DMS153 treated with DMSO at 0.1 percent for 48 hours (cell line): ENCODE results near the gene ZNF804B.

Source experiments
- DNase-seq: peaks from one replicate; lab custom pipeline; 2025; ENCODE audit not compliant: unreplicated experiment; lab: John Stamatoyannopoulos, UW

The ZNF804B gene

DNA sequence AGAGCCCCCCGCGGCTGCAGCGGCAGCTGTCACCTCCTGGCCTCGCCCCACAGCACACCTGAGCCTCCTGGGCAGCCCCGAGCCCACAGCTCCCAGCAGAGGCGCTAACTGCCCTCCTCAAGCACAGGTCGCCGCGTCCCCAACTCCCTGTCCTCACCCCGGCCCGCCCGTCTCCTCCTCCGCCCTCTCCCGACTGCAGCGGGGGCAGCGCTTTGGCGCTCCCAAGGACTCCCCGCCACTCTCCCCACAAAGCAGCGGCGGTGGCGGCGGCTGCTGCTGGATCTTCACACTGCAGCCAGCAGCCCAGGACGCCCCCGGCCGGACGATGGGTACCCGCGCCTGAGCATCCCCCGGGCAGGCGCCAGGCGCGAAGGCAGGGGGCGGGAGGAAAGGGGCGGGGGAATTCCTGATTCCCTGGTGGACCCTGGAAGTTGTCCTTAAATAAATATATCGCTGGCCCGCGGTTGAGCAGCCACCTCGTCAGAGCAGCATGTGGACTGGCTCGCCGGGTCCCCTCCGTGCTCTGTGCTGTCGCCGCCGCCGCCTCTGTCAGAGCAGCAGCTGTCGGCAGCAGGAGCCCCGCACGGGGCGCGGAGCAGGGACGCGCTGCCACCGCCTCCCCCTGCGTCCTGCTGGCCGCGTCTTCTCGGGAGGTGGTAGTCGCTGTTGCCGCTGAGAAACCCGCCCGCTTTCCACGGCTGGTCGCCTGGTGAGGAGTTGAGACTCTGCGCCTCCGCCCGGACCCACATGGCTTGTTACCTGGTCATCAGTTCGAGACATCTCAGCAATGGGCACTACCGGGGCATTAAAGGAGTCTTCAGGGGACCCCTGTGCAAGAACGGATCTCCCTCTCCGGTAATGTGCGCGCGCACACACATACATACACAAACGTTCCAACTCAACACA lies at the start of gene ZNF804B:
TSS of gene ZNF804B (plus strand) at position 471 of the 906 bp plus-strand sequence. CDS start at position 748, 277 bp downstream.
- DNase-seq: no peak

DNA sequence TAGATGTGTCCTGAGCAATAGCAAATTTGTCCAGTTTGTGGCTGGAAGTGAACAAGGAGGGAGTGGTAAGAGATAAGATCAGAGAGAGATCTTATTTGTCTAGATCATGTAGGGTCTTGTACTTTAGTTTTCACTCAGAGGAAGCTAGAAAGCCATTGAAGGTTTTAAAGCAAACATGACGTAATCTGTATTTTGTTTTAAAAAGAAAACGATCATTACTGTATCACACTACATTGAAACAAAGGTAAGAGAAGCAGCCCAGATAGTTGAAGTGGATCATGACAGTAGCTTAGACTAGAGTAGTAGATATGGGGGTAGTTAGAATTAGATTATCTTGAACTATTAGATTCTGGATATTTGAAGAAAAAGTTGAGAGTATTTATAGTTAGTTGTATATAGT lies 23.6 kb upstream of the ZNF804B start:
- no peak for DNase-seq

DNA sequence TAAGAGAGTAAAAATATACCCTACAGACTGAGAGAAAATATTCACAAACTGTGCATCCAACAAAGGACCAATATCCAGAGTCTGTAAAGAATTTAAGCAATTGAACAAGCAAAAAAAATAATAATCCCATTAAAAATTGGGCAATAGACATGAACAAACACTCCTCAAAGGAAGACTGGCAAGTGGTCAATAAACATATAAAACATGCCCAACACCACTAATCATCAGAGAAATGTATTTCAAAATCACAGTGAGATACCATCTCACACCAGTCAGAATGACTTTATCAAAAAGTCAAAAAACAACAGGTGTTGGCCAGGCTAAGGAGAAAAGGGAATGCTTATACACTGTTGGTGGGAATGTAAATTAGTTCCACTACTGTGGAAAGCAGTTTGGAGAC lies 21.9 kb upstream of the ZNF804B start:
- no peak for DNase-seq

DNA sequence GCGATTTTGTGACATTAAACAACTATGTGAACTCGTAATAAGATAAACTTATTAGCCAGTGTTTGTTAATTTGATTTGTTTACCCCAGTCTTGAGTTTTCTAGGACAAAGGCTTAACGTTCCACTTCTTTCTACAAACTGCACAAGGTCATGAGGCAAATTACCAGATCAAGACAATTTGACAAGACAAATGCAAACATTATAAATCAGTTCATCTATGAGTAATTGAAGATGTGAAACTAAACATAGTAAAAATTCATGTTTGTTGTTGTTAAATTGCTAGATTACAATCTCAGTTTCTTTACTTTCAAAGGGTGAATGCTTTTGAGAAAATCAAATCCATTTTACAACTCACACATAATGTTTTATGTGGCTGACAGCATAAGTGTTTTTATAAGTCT lies 13.4 kb upstream of the ZNF804B start:
- DNase-seq: no peak

DNA sequence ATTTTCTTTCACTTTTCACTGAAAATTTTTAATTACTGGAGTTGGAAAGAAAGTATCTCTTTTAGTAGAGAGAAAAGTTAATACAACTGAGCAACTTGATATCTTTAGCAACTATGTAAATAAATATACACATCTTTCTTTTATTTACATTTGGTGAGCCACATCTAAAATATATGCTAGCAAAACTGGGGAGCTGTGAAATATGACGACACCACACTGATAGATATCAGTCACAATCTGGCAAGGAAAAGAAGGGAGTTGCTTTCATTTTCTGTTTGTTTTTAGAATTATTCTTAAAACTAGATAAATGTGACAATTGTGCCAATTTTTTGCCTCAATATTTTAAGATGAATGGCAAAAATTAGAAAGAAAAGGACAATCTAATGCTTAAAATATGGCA lies 2.7 kb upstream of the ZNF804B start:
- no peak for DNase-seq

DNA sequence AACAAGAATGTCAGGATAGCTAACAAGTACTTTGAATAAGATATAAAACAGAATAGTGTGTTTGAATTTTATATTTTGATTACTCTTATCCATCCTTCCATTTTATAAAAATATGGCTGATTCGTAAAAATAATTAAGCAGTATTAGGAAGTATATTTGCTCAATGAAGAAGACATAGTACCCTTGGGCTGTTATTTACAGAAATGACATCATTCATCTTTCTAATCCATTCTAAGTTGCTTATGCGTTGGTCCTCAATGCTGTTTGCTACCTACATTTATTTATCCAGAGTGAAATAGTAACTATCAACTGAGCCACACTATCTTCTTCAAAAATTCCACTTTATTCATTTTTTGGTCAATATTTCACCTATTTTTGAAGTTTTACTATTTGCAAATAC lies 2.1 kb upstream of the ZNF804B start:
- DNase-seq: no peak

DNA sequence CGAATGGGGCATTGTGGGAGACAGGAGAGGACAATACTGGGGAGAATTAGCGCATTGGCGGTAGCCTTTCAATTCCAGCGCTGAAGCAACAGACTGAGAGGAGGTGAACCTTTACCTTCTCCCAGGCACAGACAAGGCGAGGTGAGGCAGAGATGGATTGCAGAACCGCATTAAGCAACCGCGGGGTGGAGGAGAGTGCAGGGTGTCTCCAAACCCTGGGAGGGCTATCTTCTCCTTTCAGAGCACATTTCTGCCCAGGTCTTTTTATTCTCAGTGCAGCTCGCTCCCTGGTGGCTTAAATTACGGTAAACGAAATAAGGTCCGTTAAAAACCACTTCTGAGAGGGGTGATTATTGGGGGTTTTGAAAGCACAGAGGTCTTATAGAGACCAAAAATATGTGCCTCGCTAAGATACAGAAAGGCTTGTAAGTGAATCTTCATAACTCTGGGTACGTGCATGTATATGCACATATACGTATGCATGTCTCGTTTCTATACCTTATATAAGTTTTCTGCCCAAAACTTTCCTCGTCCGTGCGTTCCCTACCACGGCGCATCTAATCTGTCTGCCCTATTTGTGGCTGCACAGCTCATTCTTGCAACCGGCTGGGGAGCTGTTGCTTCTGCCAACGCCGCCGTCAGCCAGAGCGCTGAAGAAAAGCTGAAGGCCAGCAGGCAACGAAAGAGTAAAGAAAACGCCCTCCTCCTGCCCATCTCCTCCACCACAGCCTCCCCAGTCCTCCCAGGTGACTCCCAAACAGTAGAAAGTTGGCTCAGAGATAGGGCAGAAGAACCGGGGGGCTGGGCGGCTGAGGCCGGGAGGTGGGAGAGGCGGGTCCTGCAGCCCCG lies 895 bp upstream of the ZNF804B start:
- DNase-seq: no peak

DNA sequence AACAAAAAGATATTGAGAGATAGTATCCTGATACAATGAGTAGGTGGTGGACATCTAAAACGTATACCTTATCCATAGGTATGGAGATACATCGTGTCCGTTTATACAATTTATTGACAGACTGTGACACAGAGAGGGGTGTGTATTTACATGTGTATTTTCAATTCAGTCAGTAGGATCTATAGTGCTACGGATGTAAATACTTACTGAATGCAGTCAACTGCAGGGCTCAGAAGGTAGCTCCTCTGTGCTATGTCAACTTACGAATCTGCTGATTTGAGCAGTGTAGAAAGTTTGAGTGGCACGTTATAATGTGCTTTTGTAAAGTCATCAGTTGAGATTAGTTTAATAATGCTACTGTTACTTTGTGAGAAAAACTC lies 626 bp downstream of the ZNF804B start:
- DNase-seq: no peak

DNA sequence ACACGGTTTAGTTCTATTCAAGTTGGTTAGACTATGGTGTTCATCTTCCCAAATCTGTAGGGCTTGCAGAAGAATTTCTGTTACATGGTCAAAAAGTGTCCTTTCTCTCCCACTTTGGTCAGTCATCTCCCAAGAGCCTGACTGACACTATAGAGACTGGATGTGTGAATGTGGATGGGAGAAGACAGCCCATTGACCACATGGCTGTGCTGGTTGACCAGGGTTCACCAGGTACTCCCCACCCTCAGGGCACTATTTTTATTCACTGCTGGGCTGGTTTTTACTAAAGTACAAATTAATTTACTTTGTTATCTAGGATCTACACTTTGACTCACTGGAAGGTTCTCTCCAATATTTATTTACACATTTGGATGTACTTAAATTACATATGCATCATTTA lies 2.3 kb downstream of the ZNF804B start:
- DNase-seq: no peak

DNA sequence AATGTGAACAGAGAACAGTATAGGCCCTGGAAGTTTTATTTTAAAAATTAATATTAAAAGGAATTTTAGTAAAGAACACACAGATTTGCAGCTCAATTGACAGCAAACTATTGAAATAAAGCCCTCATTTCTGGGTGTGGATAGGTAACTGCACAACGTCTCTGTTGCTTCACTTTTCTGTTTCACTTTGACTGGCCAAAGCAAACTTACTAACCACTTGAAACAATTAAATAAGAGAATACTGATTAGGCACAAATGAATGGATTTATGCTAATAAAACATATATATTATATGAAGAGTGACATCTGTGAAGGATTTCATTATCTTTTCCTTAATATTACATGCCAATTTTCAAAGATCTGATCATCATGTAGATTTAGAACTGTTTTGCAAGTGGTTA lies 11.9 kb downstream of the ZNF804B start:
- no peak for DNase-seq

DNA sequence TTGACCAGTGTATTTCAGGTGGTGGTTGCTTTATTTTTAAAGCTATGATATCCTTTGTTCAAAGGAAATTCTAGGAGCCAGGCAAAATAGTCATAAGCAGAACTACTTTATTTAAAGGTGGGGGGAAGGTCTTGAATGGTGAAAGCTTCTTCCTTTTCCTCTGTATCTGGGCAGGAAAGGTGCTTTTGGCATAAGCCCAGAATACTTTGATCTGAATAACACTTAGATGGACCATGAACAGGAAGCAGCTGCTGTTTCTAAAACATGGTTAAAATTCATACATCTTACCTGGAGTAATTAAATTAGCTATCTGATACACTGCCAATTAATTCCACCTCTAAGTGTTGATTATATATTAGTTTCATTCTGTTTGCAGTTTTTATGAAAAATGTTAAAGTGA lies 13.3 kb downstream of the ZNF804B start:
- DNase-seq: no peak

DNA sequence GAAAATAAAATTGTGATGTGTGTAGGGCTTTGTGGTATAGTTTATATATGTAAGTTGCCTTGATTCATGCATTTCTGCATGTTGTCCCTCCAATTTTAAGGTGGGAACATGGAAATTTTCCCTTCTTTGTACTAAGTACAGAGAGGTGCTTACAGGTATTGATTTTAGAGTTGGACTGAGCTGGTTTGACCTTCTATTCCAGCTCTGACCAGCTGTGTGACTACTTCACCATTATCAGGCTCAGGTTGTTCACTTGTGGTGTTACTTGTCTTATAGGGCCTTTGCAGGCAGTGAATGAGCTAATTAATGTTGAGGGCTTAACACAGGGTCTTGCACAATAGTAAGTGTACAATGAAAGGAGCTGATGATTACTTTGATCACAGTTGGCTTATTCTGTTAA lies 16.3 kb downstream of the ZNF804B start:
- DNase-seq: no peak

DNA sequence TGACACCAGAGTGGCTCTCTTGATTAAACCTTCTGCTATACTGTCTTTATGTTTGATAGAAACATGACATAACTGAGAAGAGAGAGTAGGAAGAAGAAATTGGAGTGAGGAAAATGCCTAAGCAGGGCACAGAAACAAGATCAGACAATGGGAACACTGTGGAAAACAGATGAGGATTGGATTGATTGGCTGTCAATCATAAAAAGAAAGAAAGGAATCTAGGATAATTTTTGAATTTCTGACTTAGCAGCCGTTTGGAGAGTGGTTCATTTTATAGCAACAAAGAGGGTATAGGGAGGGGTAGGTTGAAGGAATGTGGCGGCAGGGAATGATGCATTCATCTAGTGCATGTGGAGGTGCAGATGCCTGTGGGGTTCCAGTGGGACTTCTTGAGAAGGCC lies 28.3 kb downstream of the ZNF804B start:
- DNase-seq: no peak

DNA sequence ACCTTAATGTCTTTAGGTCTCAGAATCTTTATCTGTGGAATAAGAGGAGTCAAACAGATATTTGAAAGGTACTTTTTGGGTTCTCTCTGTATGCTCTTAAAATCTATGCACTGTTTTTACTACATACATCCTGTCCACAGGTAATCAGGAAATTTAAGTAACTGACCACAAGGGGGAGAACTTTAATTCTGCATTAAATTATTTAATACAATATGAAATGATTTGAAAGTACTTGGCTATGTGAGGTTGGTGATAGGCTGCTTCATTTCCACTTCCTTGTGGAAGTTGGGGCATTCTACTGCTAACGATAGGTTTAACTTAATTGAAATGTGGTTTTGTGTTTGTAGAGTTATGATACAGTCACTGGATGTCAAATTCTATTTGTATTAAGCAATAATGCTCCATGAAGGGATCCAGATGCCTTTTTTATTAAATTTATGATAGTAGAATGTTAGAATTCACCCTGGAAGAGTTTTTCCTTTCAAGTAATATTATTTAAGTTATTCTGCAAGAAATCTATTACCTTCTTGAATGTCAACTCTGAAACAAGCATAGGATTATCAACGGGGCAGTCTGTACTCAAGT lies 30.1 kb downstream of the ZNF804B start:
- peak; percentile 1 for DNase-seq

DNA sequence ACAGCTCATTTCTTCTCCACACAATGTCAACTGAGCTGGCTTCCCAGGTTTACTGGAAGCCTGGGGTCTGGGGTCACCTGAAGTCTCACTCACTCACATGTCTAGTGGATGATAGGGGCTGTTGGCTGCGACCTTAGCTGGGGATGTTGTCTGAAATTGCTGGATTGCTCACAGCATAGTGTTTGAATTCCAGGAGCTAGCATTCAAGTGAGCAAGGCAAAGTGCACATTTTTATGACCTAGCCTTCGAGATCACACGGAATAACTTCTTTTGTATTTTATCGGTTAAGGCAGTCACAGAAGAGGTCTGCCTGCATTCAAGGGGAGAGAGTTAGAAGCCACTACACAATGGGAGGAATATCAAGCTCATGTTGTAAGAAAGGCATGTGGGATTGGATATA lies 32.4 kb downstream of the ZNF804B start:
- DNase-seq: no peak

DNA sequence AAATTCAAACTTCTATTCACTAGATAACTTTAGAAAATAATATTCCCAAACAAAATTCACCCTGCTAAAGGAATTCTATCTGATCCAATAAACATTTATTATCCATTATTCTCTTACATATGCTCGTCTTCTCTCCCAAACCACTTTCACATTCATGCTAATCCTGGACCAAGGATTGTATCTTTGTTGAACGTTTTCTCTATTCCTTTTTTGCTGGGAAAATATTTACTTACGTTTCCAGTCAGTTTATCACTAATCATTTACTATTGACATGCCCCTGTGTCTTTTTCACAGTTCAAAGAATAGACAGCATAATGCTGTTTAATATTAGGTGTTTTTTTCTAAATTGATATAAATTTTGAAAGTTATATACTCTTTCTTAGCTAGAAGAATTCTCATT lies 32.9 kb downstream of the ZNF804B start:
- no peak for DNase-seq

DNA sequence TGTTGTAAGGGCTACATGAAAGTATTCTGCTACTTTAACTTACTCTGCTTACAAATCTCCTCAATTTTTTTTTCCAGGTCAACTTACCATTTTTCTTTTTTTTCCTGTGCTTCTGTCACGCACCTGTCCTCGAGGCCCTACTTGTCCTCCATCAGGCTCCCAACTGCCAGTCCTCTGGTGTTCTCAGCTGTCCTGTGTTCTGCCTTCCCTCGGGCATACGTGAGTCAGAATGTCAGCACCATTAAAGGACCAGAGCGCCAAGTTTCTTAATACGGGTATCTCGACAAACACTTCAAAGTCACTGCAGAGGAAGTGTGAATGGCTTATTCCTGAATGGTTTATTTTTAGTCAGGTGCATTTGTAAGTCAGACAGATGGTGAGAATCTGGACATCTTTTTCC lies 36.1 kb downstream of the ZNF804B start, which contains the start of gene TEX47:
TSS of gene TEX47 (minus strand) at position 185 of the 400 bp plus-strand sequence. CDS start 795 bp downstream, outside the sequence.
- no peak for DNase-seq

DNA sequence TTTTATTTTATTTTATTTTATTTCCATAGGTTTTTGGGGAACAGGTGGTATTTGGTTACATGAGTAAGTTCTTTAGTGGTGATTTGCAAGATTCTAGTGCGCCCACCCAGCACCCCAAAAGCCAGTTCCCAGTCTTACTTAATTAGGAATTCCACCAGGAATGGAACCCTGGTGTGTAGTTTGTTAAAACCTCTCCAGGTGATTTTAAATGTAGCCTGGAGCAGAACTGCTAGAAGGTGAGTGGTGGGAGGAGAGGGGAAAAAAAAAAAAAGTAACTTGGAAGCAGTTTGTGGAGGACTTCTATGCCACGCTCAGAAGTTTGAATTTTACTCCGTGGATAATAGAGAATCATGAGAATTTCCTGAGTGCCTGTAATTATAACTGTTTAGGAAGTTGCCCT lies 41.5 kb downstream of the ZNF804B start:
- DNase-seq: no peak

DNA sequence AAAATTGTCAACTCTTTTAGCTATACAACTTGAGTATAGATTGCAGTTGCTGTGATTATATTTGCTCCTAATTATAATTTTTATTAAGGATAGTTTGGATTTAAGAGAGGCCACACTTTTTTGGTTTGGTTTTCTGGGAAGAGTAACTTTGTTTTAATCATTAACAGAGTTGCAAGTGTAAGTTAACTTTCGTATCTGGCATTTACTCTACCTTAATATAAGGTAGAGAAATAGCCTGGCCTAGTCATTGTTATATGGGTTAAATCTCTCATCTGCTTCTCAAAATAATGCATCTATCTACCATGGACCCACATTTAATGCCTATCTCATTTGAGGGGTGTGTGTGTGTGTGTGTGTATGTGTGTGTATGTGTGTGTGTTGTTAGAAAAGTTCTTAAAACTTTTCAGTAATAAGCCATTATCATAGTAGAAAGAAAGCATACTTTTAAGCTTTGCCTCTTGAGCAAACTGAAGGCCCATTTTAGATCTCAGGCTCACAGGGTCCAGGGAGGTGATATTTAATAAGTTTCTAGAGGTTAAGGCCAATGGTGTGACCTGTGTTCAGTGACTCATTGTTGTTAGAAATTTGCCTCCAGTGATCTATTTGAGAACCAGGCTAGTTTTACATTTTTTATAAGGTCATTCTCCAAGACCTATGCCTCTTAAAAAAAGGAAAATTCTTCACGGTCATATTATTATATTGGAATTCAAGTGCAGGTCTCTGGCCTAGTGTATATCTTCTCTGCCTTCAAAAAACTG lies 47.0 kb downstream of the ZNF804B start:
- DNase-seq: no peak

DNA sequence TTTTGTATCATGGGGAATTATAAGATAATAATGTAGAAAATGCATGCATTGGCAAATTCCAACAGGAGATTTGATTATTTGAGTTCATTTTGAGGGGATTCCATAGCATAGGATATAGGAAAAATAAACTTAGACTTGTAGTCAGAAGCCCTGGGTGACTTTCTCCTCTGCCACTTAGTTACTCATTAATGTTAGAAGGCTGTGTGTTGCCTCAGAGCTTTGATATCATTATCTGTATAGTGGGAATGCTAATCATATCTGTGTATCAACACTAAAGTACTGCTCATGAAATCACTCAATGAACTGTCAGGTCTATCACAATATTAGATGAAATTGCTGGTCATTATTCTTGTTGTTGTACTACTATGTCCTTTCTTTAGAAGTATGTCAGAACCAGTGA lies 59.1 kb downstream of the ZNF804B start:
- DNase-seq: no peak

DNA sequence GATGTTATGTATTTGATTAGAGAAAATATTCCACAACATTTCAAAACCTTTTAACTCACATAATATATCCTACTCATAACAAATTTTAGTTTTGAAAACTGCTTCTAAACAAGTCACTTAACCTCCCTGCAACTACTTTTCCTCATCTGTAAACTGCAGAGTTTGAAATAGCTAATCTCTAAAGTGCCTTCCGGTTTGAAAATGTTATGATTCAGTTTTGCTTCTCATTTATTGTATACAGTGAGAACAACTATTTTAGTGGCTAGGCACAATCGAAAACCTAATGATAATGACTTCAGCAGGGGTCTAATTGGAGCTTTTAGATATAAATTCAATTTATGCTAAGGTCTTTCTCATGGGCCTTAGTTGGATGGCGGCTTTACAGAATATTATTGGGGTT lies 66.7 kb downstream of the ZNF804B start:
- DNase-seq: no peak
